Vagina (tissue), 2 donors: ENCODE data around the gene DMAC2.

Experiments
- CTCF ChIP-seq, 3 experiments: fragments of 450-650 bp in 2 of 3; fragments of 200-600 bp in 1 of 3; sonication (generic) in 1 of 3; IDR thresholded peaks; one replicate each; pipeline ENCODE4 v1.5.1; 2017 to 2019; ENCODE audit warnings: antibody characterized with exemption in 3 of 3, mild to moderate bottlenecking in 2 of 3, moderate library complexity in 2 of 3
- POLR2AphosphoS5 ChIP-seq, 2 donors: sonication (generic); formaldehyde crosslinking; IDR thresholded peaks; one replicate each; pipeline ENCODE4 v1.9.0; 2017; ENCODE audit warnings: antibody characterized with exemption in 2 of 2, mild to moderate bottlenecking in 2 of 2, low read depth in 1 of 2; ENCODE audit not compliant: insufficient read depth in 1 of 2

GRCh38 chr19:41414461-41414860, 25.3 kb downstream of the DMAC2 start:
- no peak for TF ChIP-seq CTCF (IDR thresholded peaks at IDR 0.05)
- TF ChIP-seq POLR2AphosphoS5 (IDR thresholded peaks at IDR 0.05; ENCODE audit: insufficient read depth in 1 of 2, low read depth in 1 of 2) = no peak
